Measurements from ENCODE around the gene SNAPC4.

GRCh38 chr9:136395345-136396218 is 4.4 kb downstream of the SNAPC4 start:
- TF ChIP-seq POLR2AphosphoS5 (IDR thresholded peaks at IDR 0.05) (no peak), CTCF (IDR thresholded peaks at IDR 0.05) (no peak), POLR2A (IDR thresholded peaks at IDR 0.05) (no peak)

Measured in sigmoid colon (tissue), 4 donors.